CMK (cell line): ENCODE results near the gene HOXC5.
"Not testable (repeated sequence)": the region's sequence is repeated elsewhere in the genome, so short reads cannot be mapped to it uniquely, and the experiment has no call there.

ENCODE experiments used
- DNase-seq: peaks from one replicate; pipeline ENCODE4 v3.0.0-alpha.2; 2010; ENCODE audit warnings: low read depth

Gene HOXC5

DNA sequence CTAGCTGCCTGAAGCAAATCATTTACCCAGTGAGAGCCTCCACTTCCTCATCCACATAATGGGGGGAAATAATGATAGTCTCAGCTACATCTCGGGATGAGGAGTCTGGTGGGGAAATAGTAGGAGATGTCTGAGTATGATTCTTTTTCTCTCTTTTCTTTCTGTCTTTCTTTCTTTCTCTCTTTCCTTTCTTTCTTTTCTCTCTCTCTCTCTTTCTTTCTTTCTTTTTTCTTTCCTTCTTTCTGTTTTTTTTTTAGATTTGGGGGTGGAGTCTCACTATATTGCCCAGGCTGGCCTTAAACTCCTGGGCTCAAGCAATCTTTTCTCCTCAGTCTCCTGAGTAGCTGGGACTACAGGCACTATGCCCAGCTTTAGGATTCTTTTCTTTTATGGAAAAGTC lies 33.6 kb downstream of the HOXC5 start:
- DNase-seq: no peak

DNA sequence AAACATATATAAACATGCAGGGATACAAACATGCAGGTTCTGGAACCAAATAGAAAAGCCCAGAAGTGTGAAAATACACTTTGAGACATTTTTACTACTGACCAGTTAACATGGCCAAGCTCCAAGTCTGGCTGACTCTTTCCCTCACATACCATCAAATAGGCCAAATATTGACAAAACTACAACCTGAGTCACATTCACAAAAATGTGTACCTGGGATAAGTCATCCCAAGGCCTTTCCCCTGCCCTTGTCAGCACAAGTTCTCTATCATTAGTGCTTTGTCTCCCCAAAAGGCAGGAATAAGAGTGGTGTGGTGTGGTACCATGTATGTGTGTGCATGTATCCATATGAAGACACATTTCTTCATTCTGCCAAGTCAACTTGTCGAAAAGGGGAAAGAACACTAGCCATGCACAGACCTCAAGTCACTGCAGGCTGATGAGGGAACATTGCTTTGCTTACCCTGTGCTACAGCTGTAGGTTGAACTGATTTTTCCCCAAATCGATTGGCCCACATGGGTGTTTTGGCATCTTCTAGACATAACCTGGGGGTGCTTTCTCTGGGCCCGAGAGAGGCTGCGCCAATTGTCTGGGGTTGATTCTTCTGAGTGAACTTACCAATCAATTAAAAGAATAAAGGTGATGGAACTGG lies 35.7 kb downstream of the HOXC5 start:
- no peak for DNase-seq

DNA sequence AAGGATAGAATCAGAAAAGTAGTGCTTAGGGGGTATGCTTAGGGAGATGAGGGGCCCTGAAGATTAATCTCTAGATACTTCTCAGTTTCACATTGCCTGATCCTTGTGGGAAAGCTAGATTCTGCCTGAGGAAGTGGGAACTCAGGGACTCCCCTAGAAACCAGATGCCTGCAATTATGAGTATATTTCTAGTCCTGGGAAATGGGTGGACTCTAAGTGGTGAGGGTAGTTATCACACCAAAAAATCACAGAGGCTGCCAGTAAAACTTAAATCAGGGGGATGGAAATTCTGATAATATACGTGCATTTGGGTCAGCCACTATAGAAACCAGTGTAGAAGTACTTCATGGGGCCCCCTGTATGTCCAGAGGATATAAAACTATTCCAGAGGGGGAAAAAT lies 39.1 kb downstream of the HOXC5 start:
- DNase-seq: no peak

DNA sequence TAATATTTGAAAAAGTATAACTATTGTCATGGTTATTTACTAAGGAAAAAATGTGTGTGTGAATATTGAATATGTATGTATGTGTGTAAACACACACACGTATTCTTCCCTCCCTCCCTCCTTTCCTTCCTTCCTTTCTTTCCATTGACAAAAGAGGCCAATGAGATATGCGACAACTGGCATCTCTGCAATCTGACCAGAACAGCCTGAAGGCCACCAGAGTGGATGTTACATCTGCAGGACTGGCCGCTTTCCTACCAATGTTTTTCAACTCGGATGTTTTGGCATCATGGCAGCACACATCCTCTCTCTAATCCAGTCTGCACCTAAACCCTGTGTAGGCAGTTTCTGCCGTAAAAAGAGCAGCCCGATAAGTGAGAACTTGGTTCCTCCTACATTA lies 41.5 kb downstream of the HOXC5 start:
- no peak for DNase-seq

DNA sequence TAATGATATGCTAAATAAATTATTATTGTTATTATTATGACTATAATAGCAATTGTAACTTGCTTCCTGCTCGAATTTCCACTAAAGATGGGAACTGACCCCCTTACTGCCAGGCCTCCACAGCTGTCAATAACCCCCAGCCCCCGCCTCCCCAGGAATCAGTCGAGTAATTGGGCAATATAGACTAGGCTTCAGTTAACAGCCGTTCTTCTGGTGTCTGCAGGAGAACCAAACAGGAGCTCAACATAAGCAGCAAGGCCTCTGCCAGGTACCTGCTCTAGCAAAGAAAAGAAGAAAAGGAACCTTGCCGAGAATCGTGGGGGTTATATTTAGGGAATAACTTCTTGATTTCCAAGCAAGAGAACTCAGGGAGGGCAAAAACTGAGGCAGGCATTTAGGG lies 42.6 kb downstream of the HOXC5 start:
- no peak for DNase-seq

DNA sequence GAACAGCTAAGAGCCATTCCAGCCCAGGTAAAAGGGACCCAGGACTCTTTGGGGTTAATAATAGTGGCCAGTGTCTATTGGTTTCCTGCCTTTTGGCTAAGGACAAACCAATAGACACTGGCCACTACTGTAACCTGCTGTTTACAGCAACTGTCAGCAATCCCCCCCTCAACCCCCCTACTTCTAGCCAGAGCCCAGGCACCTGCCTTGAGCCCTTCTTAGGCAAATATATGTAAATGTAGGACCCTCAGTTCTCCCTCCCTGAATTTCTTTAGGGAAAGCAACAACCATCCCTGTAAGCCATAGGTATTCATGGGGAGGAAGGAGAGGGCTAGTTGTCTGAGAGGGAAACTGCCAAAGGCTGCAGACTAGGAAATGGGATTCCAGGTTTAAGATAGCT lies 43.1 kb downstream of the HOXC5 start:
- DNase-seq: no peak

DNA sequence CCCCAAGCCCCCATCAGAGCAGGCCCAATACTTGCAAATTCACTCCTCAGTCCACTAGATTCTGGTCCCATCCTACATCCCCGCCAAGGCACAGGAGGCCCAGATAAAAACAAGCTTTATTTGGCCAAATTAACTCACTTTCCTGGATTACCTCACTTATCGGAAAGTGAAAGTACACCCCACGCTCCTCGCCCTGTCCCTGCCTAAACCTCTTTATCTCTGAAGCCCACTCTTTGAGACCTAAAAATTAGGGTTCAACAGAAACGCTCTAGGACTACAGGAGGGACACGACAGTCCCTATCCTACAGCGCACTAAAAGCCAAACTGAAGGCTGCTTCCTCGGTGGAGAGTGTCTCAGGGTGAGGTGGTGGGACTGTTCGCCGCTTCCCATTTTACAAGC lies 45.0 kb downstream of the HOXC5 start:
- not testable (repeated sequence) for DNase-seq

DNA sequence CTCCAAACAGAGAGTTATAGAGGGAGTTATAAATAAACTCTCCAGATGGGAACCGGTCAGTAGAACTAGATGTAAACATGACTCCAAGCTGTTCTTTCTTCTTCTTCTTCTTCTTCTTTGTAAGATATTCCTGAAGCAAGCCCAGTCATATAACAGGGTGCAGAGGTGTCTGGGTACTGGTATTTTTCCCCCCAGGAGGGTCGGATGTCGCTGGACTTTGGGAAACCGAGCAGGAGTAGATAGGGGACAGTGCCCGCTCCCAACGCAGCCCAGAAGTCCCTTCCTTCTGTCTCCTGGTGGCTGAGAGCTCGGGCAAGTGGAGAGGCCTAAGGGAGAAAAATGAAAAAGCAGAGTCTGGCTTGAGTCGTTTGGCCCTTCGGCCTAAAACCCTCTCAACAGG lies 46.3 kb downstream of the HOXC5 start:
- not testable (repeated sequence) for DNase-seq

DNA sequence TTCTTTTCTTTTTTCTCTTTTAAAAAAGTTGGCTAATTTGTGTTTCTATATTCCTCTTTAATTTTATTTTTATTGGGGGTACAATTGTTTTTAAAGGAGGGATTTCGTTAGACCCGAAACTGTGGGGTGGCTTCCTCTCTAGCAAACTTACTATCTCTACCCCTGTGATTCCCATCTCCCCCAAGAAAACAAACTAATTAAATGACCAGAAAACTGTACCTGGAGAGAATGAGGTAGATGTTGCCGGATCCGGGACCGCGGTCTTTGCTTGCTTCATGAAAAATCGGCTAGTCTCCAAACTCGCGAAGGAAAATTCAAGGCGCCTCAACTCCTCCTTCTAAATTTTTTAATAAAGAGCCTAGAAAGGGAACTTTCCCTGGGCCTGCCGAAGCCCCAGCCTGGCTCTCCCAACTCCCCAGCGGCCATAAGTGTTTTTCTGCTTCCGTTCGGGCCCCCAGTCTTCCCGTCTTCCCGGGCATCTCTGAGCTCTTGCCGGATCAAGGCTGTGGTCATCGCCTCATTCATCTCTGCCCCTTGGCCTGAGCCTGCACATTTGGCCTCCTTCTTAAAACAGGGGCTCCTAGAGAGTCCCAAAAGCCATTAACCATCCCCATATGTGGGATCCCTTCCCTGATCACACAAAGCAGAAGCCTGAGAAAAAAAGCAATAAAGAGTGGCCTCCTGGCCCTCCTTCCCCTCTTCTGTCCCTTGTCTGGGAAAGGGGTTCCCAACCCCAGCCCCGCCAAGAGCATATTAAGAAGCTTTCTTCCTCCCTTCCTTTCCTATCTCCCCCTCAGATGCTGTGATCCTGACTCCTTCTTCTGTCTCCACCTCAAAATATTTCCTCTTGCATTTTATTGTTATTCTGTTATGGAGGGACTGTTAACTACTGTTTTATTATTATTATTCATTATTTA lies 47.4 kb downstream of the HOXC5 start:
- DNase-seq: not testable (repeated sequence)

DNA sequence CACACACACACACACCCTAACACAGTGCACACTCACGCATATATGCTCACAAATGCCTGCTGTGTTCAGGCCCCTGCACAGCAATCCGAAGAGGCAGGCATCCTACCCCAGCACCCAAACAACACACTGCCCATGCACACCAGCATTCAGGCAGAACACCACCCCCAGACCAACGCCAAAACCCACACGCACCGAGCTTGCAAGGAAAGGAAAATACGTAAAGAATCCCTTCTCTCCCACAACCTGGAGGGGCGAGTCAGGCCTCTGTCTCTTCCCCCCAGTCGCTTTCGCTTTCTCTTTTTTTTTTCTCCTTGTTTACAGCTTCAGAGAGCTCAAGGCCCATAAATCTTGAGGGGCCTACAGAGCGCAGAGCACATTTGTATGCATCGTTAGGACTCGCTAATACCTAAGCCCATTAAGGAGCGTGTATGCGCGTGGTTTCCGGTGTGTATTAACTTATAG lies 48.2 kb downstream of the HOXC5 start:
- not testable (repeated sequence) for DNase-seq

DNA sequence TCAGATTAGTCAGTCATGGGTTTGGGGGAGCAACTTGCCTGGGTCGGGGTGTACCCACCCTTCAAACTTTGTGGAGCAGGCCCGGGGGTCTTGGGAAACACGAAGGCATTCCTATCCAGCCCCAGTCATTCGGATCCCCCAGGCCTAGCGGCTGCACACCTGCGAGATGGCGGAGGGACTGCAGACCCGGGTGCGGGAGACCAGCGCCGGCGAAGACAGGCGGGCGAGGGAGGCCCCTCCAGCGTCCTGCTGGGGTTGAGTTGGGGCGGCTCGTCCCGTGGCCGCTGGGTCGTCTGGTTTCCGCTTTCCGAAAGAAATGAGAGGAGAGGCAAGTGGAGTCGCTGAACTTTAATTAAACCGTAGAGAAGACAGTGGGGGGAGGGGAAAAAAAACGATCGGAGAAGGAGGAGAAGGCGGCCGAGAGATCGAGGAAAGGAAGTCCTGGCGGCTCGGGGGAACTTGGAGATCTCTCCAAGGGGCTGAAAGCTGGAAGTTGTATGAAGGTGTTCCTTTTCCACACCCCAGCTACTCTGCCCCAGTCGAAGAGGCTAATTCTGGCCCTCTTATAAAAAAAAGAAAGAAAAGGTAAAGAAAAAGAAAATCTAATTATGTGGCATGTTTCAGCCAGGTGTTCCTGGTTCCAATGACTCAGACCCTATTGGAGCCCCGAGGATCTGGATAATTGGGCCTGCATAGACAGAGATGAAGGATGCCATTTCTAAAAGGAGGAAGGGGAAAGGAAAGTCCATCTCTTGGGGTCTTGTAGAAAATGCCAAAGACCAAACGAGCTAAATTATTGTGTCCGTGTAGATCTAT lies 48.9 kb downstream of the HOXC5 start:
- not testable (repeated sequence) for DNase-seq

DNA sequence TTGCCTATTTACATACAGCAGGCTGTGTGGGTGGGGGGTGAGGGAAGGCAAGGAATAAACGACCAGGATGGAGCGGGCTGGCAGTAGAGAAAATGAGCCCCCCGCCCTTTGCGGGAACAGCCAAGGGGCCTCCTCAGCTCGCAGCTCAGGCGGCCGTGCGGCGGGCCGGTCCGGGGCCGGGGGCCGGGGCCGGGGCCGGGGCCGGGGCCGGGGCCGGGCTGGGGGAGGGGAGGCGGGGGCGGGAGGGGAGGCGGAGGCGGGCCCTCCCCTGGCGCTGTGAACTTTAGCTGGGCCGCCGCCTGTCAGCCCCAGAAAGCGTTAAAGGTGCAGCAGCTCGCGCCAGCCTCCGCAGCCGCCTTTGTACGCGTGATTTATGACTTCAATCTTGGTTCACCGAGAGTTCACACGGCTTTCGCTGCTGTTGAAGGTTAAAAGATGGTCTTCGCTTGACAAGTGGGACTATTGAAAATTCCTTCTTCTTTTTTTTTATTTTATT lies 49.6 kb downstream of the HOXC5 start:
- no peak for DNase-seq
